Smooth muscle cell (in vitro differentiated cells): ENCODE measurements around the gene GPR132. TPM values are rescaled to one million over a fixed set of nuclear protein-coding genes. Genes with fewer than 3 reads are reported as not detected.

ENCODE experiments used
- DNase-seq: peaks from one replicate; lab custom pipeline; 2025; ENCODE audit not compliant: unreplicated experiment; lab: John Stamatoyannopoulos, UW
- H2AFZ ChIP-seq: fragments of 200-600 bp; sonication (generic); 2 replicates; pipeline ENCODE4 v1.6.0; 2016; ENCODE audit warnings: antibody characterized with exemption, low read depth, mild to moderate bottlenecking
- H3F3A ChIP-seq: fragments of 200-600 bp; sonication (generic); 2 replicates; pipeline ENCODE4 v1.6.0; 2017; ENCODE audit warnings: antibody characterized with exemption, low read depth
- H3K27ac ChIP-seq: fragments of 200-600 bp; sonication (generic); 2 replicates; pipeline ENCODE4 v1.5.1; 2016; ENCODE audit warnings: low read depth, mild to moderate bottlenecking
- H3K27me3 ChIP-seq: fragments of 200-600 bp; sonication (generic); 2 replicates; pipeline ENCODE4 v1.6.1; 2016; ENCODE audit warnings: low read depth, mild to moderate bottlenecking
- H3K36me3 ChIP-seq: fragments of 200-600 bp; sonication (generic); 2 replicates; pipeline ENCODE4 v1.5.1; 2016; ENCODE audit warnings: low read depth
- H3K4me1 ChIP-seq: fragments of 200-600 bp; sonication (generic); 2 replicates; pipeline ENCODE4 v1.5.1; 2016; ENCODE audit warnings: low read depth
- H3K4me2 ChIP-seq: fragments of 200-600 bp; sonication (generic); 2 replicates; pipeline ENCODE4 v1.6.0; 2016; ENCODE audit warnings: mild to moderate bottlenecking
- H3K4me3 ChIP-seq: fragments of 200-600 bp; sonication (generic); 2 replicates; pipeline ENCODE4 v1.5.1; 2016; ENCODE audit warnings: mild to moderate bottlenecking
- H3K79me2 ChIP-seq: fragments of 200-600 bp; sonication (generic); 2 replicates; pipeline ENCODE4 v1.6.0; 2016; ENCODE audit warnings: low read depth, mild to moderate bottlenecking
- H3K9ac ChIP-seq: fragments of 200-600 bp; sonication (generic); 2 replicates; pipeline ENCODE4 v1.6.0; 2016; ENCODE audit warnings: low read depth
- H3K9me3 ChIP-seq: fragments of 200-600 bp; sonication (generic); replicated peaks from 2 replicates; pipeline ENCODE4 v1.5.1; 2016; ENCODE audit warnings: low read depth
- H4K20me1 ChIP-seq: fragments of 200-600 bp; sonication (generic); 2 replicates; pipeline ENCODE4 v1.6.0; 2016; ENCODE audit warnings: low read depth
- WGBS: methylation state at CpG from one replicate; pipeline ENCODE4 v1.1.7; 2016; ENCODE audit warnings: low lambda C conversion rate; 5-methylcytosine and 5-hydroxymethylcytosine counted together
- polyA plus RNA-seq: library from polyadenylated mRNA; unstranded; fragments of >200 nt; fragmentation: Nextera tagmentation; extraction: Ambion mirVana; gene quantifications from 2 replicates; pipeline ENCODE4 v1.2.1, GENCODE V29; 2016
- total RNA-seq: library from RNA; depleted of rRNA; stranded (reverse); fragments of >200 nt; gene quantifications from 2 replicates; pipeline ENCODE4 v1.2.3, GENCODE V29; 2014
- TF ChIP-seq, protein P1 (sequence below): fragments of 200-600 bp; sonication (generic); IDR thresholded peaks from 2 replicates; pipeline ENCODE4 v1.5.1; 2017; ENCODE audit warnings: borderline replicate concordance, mild to moderate bottlenecking, antibody characterized with exemption; ENCODE audit not compliant: insufficient read depth, poor library complexity, severe bottlenecking

Gene GPR132
- total and polyA plus RNA-seq, 2 experiments from 2014 or later, result 0.18 to 0.62 TPM

DNA sequence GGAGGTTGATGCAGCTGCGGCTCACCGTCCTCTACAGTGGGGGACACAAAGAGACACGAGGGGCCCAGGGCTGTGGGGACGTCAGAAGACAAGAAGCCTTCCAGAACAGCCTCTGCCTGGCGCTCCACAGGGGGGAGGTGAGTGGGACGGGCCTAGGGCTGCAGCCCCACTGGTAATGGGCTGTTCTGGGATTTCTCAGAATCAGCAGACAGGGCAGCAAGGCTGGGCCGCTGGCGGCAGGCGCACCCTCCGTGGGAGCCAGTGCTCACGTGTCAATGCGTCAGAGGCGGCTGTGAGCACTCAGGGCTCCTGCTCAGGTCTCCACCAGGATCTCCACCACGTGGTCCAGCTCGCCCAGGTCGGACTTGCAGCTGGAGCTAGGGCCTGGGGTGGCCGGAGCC lies 54.3 kb downstream of the GPR132 start:
- Histone ChIP-seq H3F3A (no peaks in the 10 kb centered on the region), H2AFZ (no peak overlapping the region), H3K4me1 (peaks cover under 1% of the 10 kb centered on the region), H3K4me3 (no peak overlapping the region), H3K9me3 (no peaks in the 10 kb centered on the region), H3K4me2 (no peak overlapping the region), H3K79me2 (peaks cover 59% of the 10 kb centered on the region), H3K9ac (no peak overlapping the region), H3K27ac (no peak overlapping the region), H4K20me1 (peaks cover 67% of the 10 kb centered on the region), H3K27me3 (no peaks in the 10 kb centered on the region), H3K36me3 (no peaks in the 10 kb centered on the region)
- WGBS, result 80% methylated on average over 14 of the region's 17 CpGs
- TF ChIP-seq, protein P1, sequence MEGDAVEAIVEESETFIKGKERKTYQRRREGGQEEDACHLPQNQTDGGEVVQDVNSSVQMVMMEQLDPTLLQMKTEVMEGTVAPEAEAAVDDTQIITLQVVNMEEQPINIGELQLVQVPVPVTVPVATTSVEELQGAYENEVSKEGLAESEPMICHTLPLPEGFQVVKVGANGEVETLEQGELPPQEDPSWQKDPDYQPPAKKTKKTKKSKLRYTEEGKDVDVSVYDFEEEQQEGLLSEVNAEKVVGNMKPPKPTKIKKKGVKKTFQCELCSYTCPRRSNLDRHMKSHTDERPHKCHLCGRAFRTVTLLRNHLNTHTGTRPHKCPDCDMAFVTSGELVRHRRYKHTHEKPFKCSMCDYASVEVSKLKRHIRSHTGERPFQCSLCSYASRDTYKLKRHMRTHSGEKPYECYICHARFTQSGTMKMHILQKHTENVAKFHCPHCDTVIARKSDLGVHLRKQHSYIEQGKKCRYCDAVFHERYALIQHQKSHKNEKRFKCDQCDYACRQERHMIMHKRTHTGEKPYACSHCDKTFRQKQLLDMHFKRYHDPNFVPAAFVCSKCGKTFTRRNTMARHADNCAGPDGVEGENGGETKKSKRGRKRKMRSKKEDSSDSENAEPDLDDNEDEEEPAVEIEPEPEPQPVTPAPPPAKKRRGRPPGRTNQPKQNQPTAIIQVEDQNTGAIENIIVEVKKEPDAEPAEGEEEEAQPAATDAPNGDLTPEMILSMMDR, result no peak
- no peak for DNase-seq

DNA sequence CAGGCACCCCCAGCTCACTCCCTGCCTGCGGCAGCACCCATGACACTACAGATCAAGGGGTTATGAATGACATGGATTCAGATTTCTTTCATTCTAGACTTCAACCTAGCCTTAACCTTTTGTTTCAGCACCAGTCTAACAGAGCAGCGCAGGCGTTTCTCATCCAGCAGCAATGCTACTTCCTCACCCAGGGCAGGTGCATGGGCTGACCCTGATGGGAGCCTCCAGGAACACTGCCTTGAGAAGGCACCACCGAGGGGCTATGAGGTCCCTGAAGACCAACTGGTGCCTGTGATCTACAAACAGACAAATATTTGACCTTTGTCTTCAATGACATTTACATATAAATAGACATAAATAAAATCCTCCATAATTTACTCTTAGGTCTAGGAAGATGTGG lies 55.1 kb downstream of the GPR132 start:
- H3K9me3 ChIP-seq, result no peaks in the 10 kb centered on the region
- H3K79me2 ChIP-seq, result peaks cover 51% of the 10 kb centered on the region
- H3K27me3 ChIP-seq, result no peaks in the 10 kb centered on the region
- H2AFZ ChIP-seq, result no peak overlapping the region
- H3K4me1 ChIP-seq, result no peaks in the 10 kb centered on the region
- no peak overlapping the region for H3K4me3 ChIP-seq
- H3K9ac ChIP-seq, result no peak overlapping the region
- no peak overlapping the region for H3K4me2 ChIP-seq
- DNase-seq, result no peak
- peaks cover 59% of the 10 kb centered on the region for H4K20me1 ChIP-seq
- H3K36me3 ChIP-seq, result no peaks in the 10 kb centered on the region
- 95% methylated on average over 4 of the region's 4 CpGs for WGBS
- no peak overlapping the region for H3K27ac ChIP-seq
- H3F3A ChIP-seq, result no peaks in the 10 kb centered on the region
- TF ChIP-seq, protein P1, result no peak

DNA sequence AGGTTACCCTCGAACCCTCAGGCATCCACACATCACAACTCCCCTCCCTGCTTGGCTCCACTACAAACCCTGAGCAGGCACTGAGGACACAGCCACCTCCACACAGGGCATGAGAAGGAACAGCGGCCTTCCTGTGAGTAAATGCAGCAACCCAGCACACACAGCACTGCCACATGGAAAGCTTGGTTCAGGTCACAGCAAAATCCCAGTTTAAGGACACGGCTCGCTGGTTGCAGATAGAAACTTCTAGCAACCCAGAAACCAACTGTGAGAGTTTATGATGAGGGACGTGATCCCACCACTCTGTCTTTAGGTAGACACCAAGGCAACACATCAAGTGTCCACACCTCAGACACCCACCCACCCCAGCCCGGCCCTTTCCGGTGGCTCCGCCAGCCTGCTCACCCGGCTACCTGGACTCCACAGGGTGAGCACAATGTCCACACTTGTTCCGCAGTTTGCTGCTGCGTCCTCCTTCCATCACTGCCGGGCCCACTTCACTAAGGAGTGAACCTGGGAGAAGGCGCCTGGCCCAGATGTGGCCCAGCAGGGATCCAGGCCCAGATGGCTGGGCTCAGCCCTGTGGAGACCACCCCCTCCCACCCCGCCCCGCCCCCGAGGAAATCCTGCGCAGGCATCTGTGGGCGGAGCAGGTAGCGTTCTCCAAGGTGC lies 57.5 kb downstream of the GPR132 start:
- Histone ChIP-seq H3K79me2 (peaks cover 27% of the 10 kb centered on the region), H4K20me1 (peaks cover 35% of the 10 kb centered on the region), H3K27ac (no peak overlapping the region), H3F3A (no peaks in the 10 kb centered on the region), H3K9ac (no peak overlapping the region), H3K4me1 (no peaks in the 10 kb centered on the region), H3K4me3 (no peak overlapping the region), H2AFZ (no peak overlapping the region), H3K27me3 (no peaks in the 10 kb centered on the region), H3K9me3 (no peaks in the 10 kb centered on the region), H3K4me2 (no peak overlapping the region), H3K36me3 (no peaks in the 10 kb centered on the region)
- WGBS, result 97% methylated on average over 18 of the region's 19 CpGs
- TF ChIP-seq, protein P1, result no peak
- DNase-seq, result no peak

DNA sequence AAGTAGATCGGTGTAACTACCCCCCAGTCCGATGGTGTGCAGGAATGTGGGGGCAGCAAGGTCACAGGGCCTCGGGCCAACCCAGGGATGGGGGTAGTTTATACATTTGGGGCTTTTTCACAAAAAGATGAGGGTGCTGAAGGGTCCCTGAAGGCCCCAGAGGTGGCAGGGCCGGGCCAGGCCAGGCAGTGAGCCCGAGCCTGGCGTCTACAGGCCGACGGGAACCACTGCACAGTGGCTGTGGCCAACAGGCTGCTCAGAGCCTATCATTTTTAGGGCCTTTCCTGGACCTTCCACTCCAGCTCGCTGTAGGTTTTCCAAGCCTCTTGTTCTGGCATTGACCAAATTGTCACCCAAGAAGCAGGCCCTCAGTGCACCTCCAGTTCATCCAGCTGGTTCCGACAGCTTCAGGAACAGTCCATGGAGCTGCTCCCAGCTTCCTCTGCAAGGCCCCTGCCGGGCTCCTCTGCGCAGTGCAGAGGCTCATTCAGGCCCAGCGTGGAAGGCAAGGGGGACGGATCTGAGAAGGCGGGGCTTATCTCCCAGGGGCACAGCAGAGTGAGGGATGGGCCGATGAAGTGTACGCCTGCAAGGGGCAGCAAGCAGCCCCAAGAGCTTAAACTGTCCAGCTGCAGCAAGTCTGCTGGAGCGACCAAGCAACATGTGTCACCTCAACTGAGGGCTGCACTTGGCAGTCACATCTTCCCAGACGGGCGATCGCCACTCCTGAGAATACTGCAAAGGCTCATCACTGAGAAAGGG lies 58.2 kb downstream of the GPR132 start:
- no peak overlapping the region for H3K9ac ChIP-seq
- no peak overlapping the region for H2AFZ ChIP-seq
- peaks cover 28% of the 10 kb centered on the region for H4K20me1 ChIP-seq
- no peaks in the 10 kb centered on the region for H3K4me1 ChIP-seq
- DNase-seq, result no peak
- peaks cover 20% of the 10 kb centered on the region for H3K79me2 ChIP-seq
- no peak overlapping the region for H3K4me2 ChIP-seq
- no peaks in the 10 kb centered on the region for H3K27me3 ChIP-seq
- 97% methylated on average over 21 of the region's 21 CpGs for WGBS
- no peaks in the 10 kb centered on the region for H3F3A ChIP-seq
- TF ChIP-seq, protein P1, result no peak
- no peak overlapping the region for H3K4me3 ChIP-seq
- H3K36me3 ChIP-seq, result no peaks in the 10 kb centered on the region
- no peak overlapping the region for H3K27ac ChIP-seq
- no peaks in the 10 kb centered on the region for H3K9me3 ChIP-seq
